ENCODE measurements around the gene NKX2-1. TPM values are rescaled to one million over a fixed set of nuclear protein-coding genes. Genes with fewer than 3 reads are reported as not detected.

NKX2-1 gene
- total RNA-seq, 1 donor from 2014 or later = 7.4 TPM

DNA sequence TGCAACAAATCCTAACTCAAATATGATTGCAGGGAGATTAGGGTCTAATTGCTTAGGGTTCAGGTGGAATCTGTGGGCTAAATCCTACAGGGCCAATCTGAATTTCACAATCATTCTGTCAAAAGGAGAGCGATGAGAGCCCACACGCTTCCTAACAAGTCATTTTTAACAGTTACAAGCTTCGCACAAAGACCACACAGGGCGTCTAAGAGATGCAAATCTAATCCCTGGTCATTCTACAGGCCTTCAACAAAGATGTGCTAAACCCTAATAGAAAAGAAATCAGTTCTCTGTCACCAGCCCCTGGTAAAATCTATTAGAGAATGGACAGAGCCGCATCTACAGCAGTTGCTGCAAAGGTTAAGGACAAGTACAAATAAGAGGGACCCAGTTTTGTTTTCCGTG is 15.3 kb downstream of the NKX2-1 start:
- H3K27ac Mint-ChIP-seq = peak overlapping the region; percentile 4
- H3K36me3 Mint-ChIP-seq = no peaks in the 10 kb centered on the region
- peaks cover 5% of the 10 kb centered on the region for H3K9me3 Mint-ChIP-seq
- TF ChIP-seq CTCF (conservative IDR thresholded peaks at IDR 0.05) = no peak
- H3K4me3 Mint-ChIP-seq = peak overlapping the region; percentile 52
- DNase-seq (ENCODE audit: extremely low spot score, unreplicated experiment) = no peak
- peaks cover 95% of the 10 kb centered on the region for H3K27me3 Mint-ChIP-seq
- peaks cover 13% of the 10 kb centered on the region for H3K4me1 Mint-ChIP-seq (ENCODE audit: unreplicated experiment)

- Mint-ChIP-seq H3K36me3 (no peaks in the 10 kb centered on the region), H3K4me3 (peak overlapping the region; percentile 53), H3K27me3 (peaks cover 95% of the 10 kb centered on the region), H3K27ac (no peak overlapping the region), H3K9me3 (peaks cover 5% of the 10 kb centered on the region), H3K4me1 (ENCODE audit: unreplicated experiment) (peaks cover 13% of the 10 kb centered on the region)
- TF ChIP-seq CTCF (conservative IDR thresholded peaks at IDR 0.05) = no peak
- DNase-seq (ENCODE audit: extremely low spot score, unreplicated experiment) = no peak
Observed at GRCh38 chr14:36503771-36504741, 16.0 kb downstream of the NKX2-1 start.

DNA sequence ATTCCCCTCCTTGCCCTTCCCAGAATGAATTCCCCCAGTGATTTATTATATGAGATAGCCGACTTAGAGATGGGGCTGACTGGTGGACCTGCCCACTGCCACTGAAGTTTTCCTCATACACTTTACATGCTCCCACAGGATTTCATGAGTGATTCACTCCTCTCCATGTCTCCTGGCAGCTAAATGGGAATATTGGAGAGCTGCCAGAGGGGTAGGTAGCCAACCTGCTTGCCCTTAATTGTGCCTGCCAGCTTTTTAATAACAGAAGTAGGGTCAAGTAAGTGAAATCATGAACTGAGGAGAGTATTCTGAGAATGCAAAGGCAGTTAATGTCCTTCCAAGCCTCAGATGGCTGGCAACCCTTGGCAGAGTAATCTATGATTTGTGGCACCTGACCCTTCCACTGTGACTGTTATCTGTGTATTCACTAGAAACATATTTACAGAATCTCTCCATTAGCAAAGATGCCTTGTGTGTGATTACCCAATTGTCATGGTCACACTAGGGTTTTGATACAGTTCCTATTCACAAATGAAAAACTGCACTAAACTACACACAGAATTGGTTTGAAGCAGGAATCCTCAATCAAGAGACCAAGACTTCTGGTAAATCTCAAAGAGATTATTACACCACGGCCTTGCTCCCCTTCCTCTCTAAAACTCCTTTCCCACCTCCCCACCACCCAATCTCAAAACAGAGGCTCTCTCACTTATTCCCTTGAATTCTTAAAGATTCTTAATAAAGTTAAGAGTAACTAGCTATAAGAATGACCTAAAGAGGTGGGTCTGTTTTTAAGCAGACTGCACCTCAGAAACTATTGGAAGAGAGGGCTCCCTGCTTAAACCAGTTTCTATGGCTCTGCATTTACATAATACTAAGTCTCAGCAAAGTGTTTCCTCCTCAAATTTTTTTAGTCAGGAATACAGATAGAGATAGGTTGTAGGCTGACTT is 17.2 kb downstream of the NKX2-1 start:
- no peak overlapping the region for H3K27ac Mint-ChIP-seq
- H3K9me3 Mint-ChIP-seq = peaks cover 3% of the 10 kb centered on the region
- peaks cover 94% of the 10 kb centered on the region for H3K27me3 Mint-ChIP-seq
- no peaks in the 10 kb centered on the region for H3K36me3 Mint-ChIP-seq
- H3K4me1 Mint-ChIP-seq (ENCODE audit: unreplicated experiment) = peaks cover 13% of the 10 kb centered on the region
- no peak for DNase-seq (ENCODE audit: extremely low spot score, unreplicated experiment)
- TF ChIP-seq CTCF (conservative IDR thresholded peaks at IDR 0.05) = no peak
- no peak overlapping the region for H3K4me3 Mint-ChIP-seq

DNA sequence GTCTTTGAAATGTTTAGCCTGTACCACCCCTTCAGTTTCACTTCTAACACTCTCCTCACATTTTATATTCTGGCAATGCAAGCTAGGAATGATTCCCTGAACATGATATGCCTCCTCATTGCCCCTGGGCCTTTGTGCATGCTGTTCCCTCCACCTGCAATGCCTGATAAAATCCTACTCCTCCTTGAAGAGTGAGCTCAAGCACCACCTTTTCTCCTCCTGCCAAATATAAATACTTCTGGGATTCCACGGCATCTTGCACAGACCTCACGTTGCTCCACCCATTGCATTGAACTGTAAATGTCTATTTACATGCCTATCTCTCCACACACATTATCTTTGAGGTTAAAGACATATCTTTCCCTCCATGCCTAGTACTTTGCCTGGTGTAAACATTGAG is 21.1 kb downstream of the NKX2-1 start:
- no peak for TF ChIP-seq CTCF (conservative IDR thresholded peaks at IDR 0.05)
- Mint-ChIP-seq H3K27me3 (peaks cover 94% of the 10 kb centered on the region), H3K4me3 (no peak overlapping the region), H3K36me3 (no peaks in the 10 kb centered on the region), H3K4me1 (ENCODE audit: unreplicated experiment) (peaks cover 4% of the 10 kb centered on the region), H3K9me3 (no peaks in the 10 kb centered on the region), H3K27ac (no peak overlapping the region)
- DNase-seq (ENCODE audit: extremely low spot score, unreplicated experiment) = no peak

- DNase-seq (ENCODE audit: extremely low spot score, unreplicated experiment) = no peak
- no peaks in the 10 kb centered on the region for H3K36me3 Mint-ChIP-seq
Observed at GRCh38 chr14:36496346-36496745, 23.7 kb downstream of the NKX2-1 start.

More at GRCh38 chr14:36496346-36496745, 23.7 kb downstream of the NKX2-1 start:
- H3K27me3 Mint-ChIP-seq = peaks cover 93% of the 10 kb centered on the region
- no peak for TF ChIP-seq CTCF (conservative IDR thresholded peaks at IDR 0.05)
- H3K9me3 Mint-ChIP-seq = no peaks in the 10 kb centered on the region
- no peak overlapping the region for H3K27ac Mint-ChIP-seq
- H3K4me1 Mint-ChIP-seq (ENCODE audit: unreplicated experiment) = no peaks in the 10 kb centered on the region
- H3K4me3 Mint-ChIP-seq = no peak overlapping the region

Data from type B pancreatic cell (in vitro differentiated cells).